Uterus (tissue), 4 donors: ENCODE data around the gene KLHL30. TPM values are rescaled to one million over a fixed set of nuclear protein-coding genes. Genes with fewer than 3 reads are reported as not detected.

Source experiments
- DNase-seq, 2 donors: peaks; one replicate each; pipeline ENCODE4 v3.0.0-alpha.2; 2019 to 2020
- H3K27ac ChIP-seq, 2 donors: fragments of 200-600 bp; sonication (generic); 1 replicate in 1 of 2; 2 replicates in 1 of 2; pipeline ENCODE4 v1.5.1; 2016 to 2018
- H3K27me3 ChIP-seq, 2 donors: fragments of 200-600 bp; sonication (generic); one replicate each; pipeline ENCODE4 v1.5.1; 2018 to 2019; ENCODE audit warnings: control low read depth in 1 of 2
- H3K36me3 ChIP-seq, 2 donors: fragments of 200-600 bp; sonication (generic); one replicate each; pipeline ENCODE4 v1.5.1; 2019; ENCODE audit warnings: control low read depth in 1 of 2
- H3K4me1 ChIP-seq, 2 donors: fragments of 200-600 bp; sonication (generic); one replicate each; pipeline ENCODE4 v1.5.1; 2018 to 2019; ENCODE audit warnings: control low read depth in 1 of 2
- H3K4me3 ChIP-seq, 2 donors: fragments of 200-600 bp; sonication (generic); 1 replicate in 1 of 2; 2 replicates in 1 of 2; pipeline ENCODE4 v1.5.1; 2018 to 2019; ENCODE audit warnings: mild to moderate bottlenecking in 1 of 2
- H3K9me3 ChIP-seq, 2 donors: fragments of 200-600 bp; sonication (generic); one replicate each; pipeline ENCODE4 v1.5.1; 2019; ENCODE audit warnings: control low read depth in 1 of 2
- POLR2A ChIP-seq, 2 donors: fragments of 450-650 bp; IDR thresholded peaks; one replicate each; pipeline ENCODE4 v1.6.1; 2016; ENCODE audit warnings: antibody characterized with exemption in 2 of 2, mild to moderate bottlenecking in 1 of 2, moderate library complexity in 1 of 2
- intact Hi-C: fragments of 100-400 bp; cut with DNase I; formaldehyde crosslinking; loops from one replicate; pipeline ENCODE4 v1.15.1; 2023; ENCODE audit warnings: low total_unique reads
- total RNA-seq, 4 donors: library from RNA; depleted of rRNA in 3 of 4; stranded (reverse); fragments of >200 nt in 3 of 4; gene quantifications; one replicate each; pipeline versions ENCODE4 v1.1.0 to v1.2.4, GENCODE V29; 2014 to 2023
- TF ChIP-seq, protein P1 (sequence below), 4 experiments: fragments of 200-600 bp in 2 of 4; fragments of 450-650 bp in 2 of 4; sonication (generic) in 2 of 4; IDR thresholded peaks; one replicate each; pipeline ENCODE4 v1.5.1; 2016 to 2019; ENCODE audit warnings: antibody characterized with exemption in 4 of 4, mild to moderate bottlenecking in 2 of 4, moderate library complexity in 1 of 4
- donor health status: DM: yes; HTN: yes; CAD: no.

Gene KLHL30
- total RNA-seq, 4 donors from 2014 or later, result under 0.01 to 3.3 (median 0.62) TPM; not detected in 1

DNA sequence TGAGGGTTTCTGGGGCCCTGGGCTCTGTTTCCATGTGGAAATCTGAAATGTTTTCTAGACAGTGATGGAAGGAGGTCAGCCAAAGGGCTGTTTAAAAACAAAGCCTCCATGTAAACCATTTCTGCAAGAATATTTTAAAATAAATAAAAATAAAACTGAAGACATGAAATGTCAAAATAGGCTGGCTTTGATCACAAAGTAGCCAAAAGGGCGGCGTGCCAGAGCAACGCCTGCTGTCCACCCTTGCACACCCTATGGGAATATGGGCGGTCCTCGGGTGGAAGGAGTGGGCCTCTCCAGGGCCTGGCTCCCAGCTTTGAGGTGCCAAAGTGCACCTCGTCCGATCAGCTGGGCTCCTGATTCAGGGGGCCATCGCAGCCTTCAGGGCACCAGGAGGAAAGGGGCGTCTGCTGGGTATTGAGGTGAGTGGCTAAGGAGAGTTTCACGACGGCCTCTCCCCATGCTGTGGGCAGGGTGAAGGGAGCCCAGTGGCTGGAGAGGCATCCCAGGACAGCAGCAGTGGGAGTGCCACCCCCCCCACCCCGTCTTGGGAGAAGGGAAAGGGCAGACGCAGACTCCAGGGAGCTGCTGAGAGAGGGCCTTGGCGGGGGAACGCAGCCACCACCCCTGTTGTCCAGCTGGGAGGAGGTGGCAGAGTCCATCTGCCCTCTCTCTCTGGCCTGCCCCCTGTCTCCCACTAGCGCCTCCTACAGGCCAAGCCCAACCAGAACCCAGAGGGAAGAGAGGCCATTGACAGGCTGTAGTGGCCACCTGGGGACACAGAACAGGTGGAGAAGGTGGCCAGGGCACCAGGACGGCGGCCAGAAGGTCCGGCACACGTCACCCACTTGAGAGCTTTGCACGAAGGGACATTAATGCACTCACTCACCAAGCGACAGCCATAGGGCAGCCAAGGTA, 14.6 kb downstream of the KLHL30 start:
- Histone ChIP-seq H3K27ac (no peak overlapping the region), H3K36me3 (no peaks in the 10 kb centered on the region), H3K9me3 (no peaks in the 10 kb centered on the region), H3K4me1 (no peaks in the 10 kb centered on the region), H3K4me3 (no peak overlapping the region), H3K27me3 (no peaks in the 10 kb centered on the region)
- DNase-seq, result no peak
- intact Hi-C loops, result no loop called here
- no peak for TF ChIP-seq POLR2A (IDR thresholded peaks at IDR 0.05)
- TF ChIP-seq, protein P1, sequence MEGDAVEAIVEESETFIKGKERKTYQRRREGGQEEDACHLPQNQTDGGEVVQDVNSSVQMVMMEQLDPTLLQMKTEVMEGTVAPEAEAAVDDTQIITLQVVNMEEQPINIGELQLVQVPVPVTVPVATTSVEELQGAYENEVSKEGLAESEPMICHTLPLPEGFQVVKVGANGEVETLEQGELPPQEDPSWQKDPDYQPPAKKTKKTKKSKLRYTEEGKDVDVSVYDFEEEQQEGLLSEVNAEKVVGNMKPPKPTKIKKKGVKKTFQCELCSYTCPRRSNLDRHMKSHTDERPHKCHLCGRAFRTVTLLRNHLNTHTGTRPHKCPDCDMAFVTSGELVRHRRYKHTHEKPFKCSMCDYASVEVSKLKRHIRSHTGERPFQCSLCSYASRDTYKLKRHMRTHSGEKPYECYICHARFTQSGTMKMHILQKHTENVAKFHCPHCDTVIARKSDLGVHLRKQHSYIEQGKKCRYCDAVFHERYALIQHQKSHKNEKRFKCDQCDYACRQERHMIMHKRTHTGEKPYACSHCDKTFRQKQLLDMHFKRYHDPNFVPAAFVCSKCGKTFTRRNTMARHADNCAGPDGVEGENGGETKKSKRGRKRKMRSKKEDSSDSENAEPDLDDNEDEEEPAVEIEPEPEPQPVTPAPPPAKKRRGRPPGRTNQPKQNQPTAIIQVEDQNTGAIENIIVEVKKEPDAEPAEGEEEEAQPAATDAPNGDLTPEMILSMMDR (IDR thresholded peaks at IDR 0.05), result no peak

DNA sequence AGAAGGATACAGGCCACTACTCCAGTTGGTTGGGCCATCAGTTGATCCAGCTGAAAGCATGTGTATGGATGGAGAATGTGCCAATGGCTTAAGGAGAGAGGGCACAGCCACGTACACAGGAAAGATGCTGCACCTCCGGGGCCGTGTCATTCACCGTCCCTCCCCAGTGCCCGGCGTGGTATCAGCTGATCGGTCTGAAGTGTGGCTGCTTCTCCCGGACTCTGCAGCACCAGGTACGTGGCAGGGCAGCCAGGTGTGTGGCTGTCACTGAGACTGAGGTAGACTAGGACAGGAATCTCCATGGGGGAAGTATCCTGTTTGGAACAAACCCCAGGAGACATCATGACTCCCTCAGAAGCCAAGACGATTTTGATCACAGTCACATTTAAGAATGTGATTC, 16.1 kb downstream of the KLHL30 start:
- Histone ChIP-seq H3K27me3 (no peaks in the 10 kb centered on the region), H3K36me3 (no peaks in the 10 kb centered on the region), H3K27ac (peak overlapping the region in 1 of 2 donors; percentile 34), H3K9me3 (no peaks in the 10 kb centered on the region), H3K4me3 (no peak overlapping the region), H3K4me1 (peaks cover 0 to 4% of the 10 kb centered on the region in 2 donors)
- intact Hi-C loops, result no loop called here
- no peak for DNase-seq
- TF ChIP-seq, protein P1 (IDR thresholded peaks at IDR 0.05), result no peak
- no peak for TF ChIP-seq POLR2A (IDR thresholded peaks at IDR 0.05)

DNA sequence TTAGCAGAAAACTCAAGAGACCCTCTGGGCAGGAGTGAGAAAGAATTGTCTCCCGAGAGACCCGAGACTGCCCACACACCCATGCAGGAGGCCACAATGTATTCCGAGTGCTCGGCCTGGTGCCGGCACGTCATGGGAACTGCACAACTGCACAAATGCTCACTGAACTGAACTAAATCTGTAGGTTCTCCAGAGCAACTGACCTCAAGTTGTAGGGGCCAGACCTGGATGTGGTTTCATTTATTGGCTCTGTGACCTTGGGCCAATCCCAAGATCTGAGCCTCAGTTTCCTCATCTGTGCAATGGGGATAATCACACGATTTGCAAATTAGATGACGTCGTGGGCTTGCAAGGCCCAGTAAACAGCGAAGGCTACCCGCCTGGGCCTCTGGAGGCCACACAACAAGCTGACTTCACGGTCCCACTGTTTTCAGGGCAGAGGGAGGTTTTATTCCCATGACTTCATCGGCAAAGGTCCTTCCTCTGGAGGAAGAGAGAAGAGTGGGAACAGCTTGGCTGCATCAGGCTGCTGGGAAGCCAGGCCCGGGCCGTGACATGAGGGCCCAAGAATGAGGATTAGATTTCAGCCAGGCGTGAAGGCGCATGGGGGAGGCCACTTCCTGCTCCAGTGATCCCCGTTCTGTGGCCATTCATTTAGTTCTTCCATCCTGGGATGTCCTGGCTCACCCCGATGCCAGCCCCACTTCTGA, 16.7 kb downstream of the KLHL30 start:
- TF ChIP-seq, protein P1 (IDR thresholded peaks at IDR 0.05), result no peak
- TF ChIP-seq POLR2A (IDR thresholded peaks at IDR 0.05), result no peak
- Histone ChIP-seq H3K9me3 (no peaks in the 10 kb centered on the region), H3K36me3 (no peaks in the 10 kb centered on the region), H3K4me3 (no peak overlapping the region), H3K27me3 (no peaks in the 10 kb centered on the region), H3K4me1 (peaks cover 0 to 4% of the 10 kb centered on the region in 2 donors), H3K27ac (peak overlapping the region in 1 of 2 donors; percentile 34)
- DNase-seq, result peak in 1 of 2 donors; percentile 37
- intact Hi-C loops, result no loop called here

DNA sequence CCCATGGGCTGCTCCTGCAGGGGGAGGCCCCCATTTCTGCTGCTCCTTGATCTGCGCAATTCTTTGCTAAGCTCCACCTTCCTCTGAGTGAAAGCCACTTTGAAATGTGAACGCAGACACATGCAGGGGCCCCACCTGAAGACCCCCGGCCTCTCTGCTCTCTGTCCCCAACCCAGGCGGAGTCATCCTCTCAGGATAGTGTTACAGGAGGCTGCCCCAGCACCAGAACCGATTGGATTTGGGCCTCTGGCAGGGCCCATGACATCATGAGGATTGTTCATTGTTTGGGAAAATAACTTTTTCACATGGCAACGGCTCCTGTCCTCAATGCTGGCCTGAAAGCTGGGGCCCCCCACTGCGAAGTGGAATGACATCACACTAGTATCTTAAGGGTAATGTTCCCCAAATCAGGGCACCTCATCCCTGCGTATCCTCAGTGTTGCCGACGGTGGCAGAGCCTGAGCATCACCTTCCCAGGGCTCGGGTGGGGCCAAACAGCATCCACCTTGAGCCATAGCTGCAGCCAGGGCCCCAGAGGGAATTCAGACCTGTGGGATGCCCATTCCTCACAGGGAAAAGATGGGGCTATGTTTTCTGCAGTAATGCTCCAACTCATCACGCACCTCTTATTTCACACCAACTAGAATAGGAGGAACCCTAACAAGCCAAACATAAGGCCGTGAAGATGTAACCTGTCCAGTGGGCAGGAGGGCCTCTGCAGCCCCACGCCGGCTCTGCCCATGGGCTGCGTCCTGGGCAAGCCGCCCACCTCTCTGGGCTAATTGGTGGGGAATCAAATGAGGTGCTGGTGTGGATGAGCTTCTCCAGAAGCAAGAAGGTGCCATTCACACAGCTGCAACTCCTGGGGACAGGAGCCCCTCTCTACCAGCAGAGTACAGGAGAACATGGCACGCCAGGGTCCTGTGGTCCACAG, 17.6 kb downstream of the KLHL30 start:
- intact Hi-C loops, result no loop called here
- H3K36me3 ChIP-seq, result no peaks in the 10 kb centered on the region
- no peak overlapping the region for H3K27ac ChIP-seq
- no peak overlapping the region for H3K4me3 ChIP-seq
- no peaks in the 10 kb centered on the region for H3K27me3 ChIP-seq
- H3K4me1 ChIP-seq, result peaks cover 0 to 4% of the 10 kb centered on the region in 2 donors
- no peak for DNase-seq
- TF ChIP-seq, protein P1 (IDR thresholded peaks at IDR 0.05), result no peak
- TF ChIP-seq POLR2A (IDR thresholded peaks at IDR 0.05), result no peak
- no peaks in the 10 kb centered on the region for H3K9me3 ChIP-seq
